H1 (cell line): ENCODE measurements around the gene KCNB1. TPM values are rescaled to one million over a fixed set of nuclear protein-coding genes. Genes with fewer than 3 reads are reported as not detected.

ENCODE experiments used
- CTCF ChIA-PET: fragments of 300-600 bp; sonication (Branson Sonifier 250); formaldehyde crosslinking; loops from one replicate; lab custom pipeline; 2021; ENCODE audit not compliant: partially characterized antibody; lab: Charles Lee
- POLR2A ChIA-PET: fragments of 300-600 bp; sonication (Branson Sonifier 250); formaldehyde crosslinking; loops from one replicate; lab custom pipeline; 2021; ENCODE audit warnings: inconsistent platforms; ENCODE audit not compliant: partially characterized antibody; lab: Charles Lee
- DNase-seq, 2 experiments: peaks; one replicate each; pipeline versions ENCODE4 v3.0.0 to v3.0.0-alpha.2; 2010 to 2022; ENCODE audit warnings: low spot score in 2 of 2, low read depth in 1 of 2, mixed read lengths in 1 of 2
- FAIRE-seq: peaks from 2 replicates; lab custom pipeline; 2011; peaks lifted over from hg19 to GRCh38; lab: Jason Lieb, UNC
- H2AFZ ChIP-seq: 2 replicates; pipeline ENCODE4 v1.8.1; 2012; ENCODE audit warnings: low read length, inconsistent platforms
- H2AK5ac ChIP-seq: 2 replicates; pipeline ENCODE4 v1.6.1; 2013; ENCODE audit warnings: low read depth, low read length
- H2BK120ac ChIP-seq: replicated peaks from 2 replicates; pipeline ENCODE3; 2013; ENCODE audit warnings: low read depth, low read length, inconsistent platforms
- H2BK12ac ChIP-seq: 2 replicates; pipeline ENCODE4 v1.6.1; 2013; ENCODE audit warnings: low read depth, low read length
- H2BK15ac ChIP-seq: 2 replicates; pipeline ENCODE4 v1.6.1; 2013; ENCODE audit warnings: low read length
- H2BK20ac ChIP-seq: 2 replicates; pipeline ENCODE4 v1.6.1; 2013; ENCODE audit warnings: low read length
- H2BK5ac ChIP-seq: 2 replicates; pipeline ENCODE4 v1.6.1; 2013; ENCODE audit warnings: low read depth, low read length
- H3K14ac ChIP-seq: 2 replicates; pipeline ENCODE4 v1.6.1; 2013; ENCODE audit warnings: inconsistent platforms; ENCODE audit not compliant: insufficient read length
- H3K18ac ChIP-seq: 2 replicates; pipeline ENCODE4 v1.6.1; 2013; ENCODE audit warnings: low read length; ENCODE audit errors: extremely low read depth
- H3K23ac ChIP-seq: 2 replicates; pipeline ENCODE4 v1.6.1; 2013; ENCODE audit warnings: inconsistent platforms; ENCODE audit not compliant: insufficient read length
- H3K23me2 ChIP-seq: 2 replicates; pipeline ENCODE4 v1.6.1; 2013; ENCODE audit warnings: low read depth, low read length
- H3K27ac ChIP-seq: 2 replicates; pipeline ENCODE4 v1.6.1; 2011; ENCODE audit warnings: low read depth, low read length, inconsistent platforms
- H3K27me3 ChIP-seq, 4 experiments: replicated peaks in 1 of 4; 1 replicate in 1 of 4; 2 replicates in 3 of 4; pipeline versions ENCODE4 v1.6.1 to v1.8.1; 2011 to 2013; ENCODE audit warnings: low read length in 3 of 4, mild to moderate bottlenecking in 3 of 4, inconsistent platforms in 2 of 4, mixed read lengths in 2 of 4, moderate library complexity in 1 of 4; ENCODE audit not compliant: control insufficient read depth in 3 of 4, insufficient read depth in 3 of 4; ENCODE audit errors: extremely low read depth in 1 of 4
- H3K36me3 ChIP-seq, 4 experiments: 2 replicates each; pipeline versions ENCODE4 v1.6.1 to v1.8.1; 2011 to 2013; ENCODE audit warnings: mild to moderate bottlenecking in 4 of 4, low read length in 3 of 4, moderate library complexity in 2 of 4, control low read depth in 1 of 4, inconsistent platforms in 1 of 4; ENCODE audit not compliant: insufficient read depth in 4 of 4, control insufficient read depth in 2 of 4
- H3K4ac ChIP-seq: replicated peaks from 2 replicates; pipeline ENCODE3; 2013; ENCODE audit warnings: low read length, low read depth, mixed read lengths, inconsistent platforms; ENCODE audit not compliant: insufficient read length
- H3K4me1 ChIP-seq, 4 experiments: replicated peaks in 1 of 4; 1 replicate in 1 of 4; 2 replicates in 3 of 4; pipeline versions ENCODE4 v1.6.1 to v1.8.1; 2011 to 2013; ENCODE audit warnings: low read length in 3 of 4, inconsistent platforms in 2 of 4, mixed read lengths in 1 of 4; ENCODE audit not compliant: insufficient read depth in 4 of 4, control insufficient read depth in 3 of 4
- H3K4me2 ChIP-seq, 2 experiments: 2 replicates each; pipeline versions ENCODE4 v1.6.1 to v1.8.1; 2011 to 2013; ENCODE audit warnings: low read depth in 2 of 2, low read length in 2 of 2, control low read depth in 1 of 2, inconsistent platforms in 1 of 2, mild to moderate bottlenecking in 1 of 2; ENCODE audit not compliant: insufficient read depth in 1 of 2
- H3K4me3 ChIP-seq, 4 experiments: fragments of 200-600, 300-600 bp in 1 of 4; sonication (generic), shearing (Covaris generic), sonication (Bioruptor Twin) in 1 of 4; 2 replicates each; pipeline versions ENCODE4 v1.5.1 to v1.8.1; 2011 to 2016; ENCODE audit warnings: low read length in 4 of 4, low read depth in 3 of 4, control low read depth in 2 of 4, inconsistent platforms in 2 of 4, mild to moderate bottlenecking in 2 of 4, mixed read lengths in 1 of 4, moderate library complexity in 1 of 4; ENCODE audit not compliant: insufficient read depth in 2 of 4; ENCODE audit errors: extremely low read depth in 1 of 4
- H3K56ac ChIP-seq: replicated peaks from 2 replicates; pipeline ENCODE3; 2013; ENCODE audit warnings: low read depth, mild to moderate bottlenecking, mixed read lengths, low read length, inconsistent platforms; ENCODE audit not compliant: insufficient read length
- H3K79me1 ChIP-seq: 2 replicates; pipeline ENCODE4 v1.6.1; 2013; ENCODE audit warnings: low read depth, low read length, control low read depth
- H3K79me2 ChIP-seq, 2 experiments: 2 replicates each; pipeline versions ENCODE4 v1.6.1 to v1.8.1; 2012 to 2013; ENCODE audit warnings: low read length in 2 of 2, mild to moderate bottlenecking in 2 of 2, inconsistent platforms in 1 of 2; ENCODE audit not compliant: insufficient read depth in 2 of 2, control insufficient read depth in 1 of 2
- H3K9ac ChIP-seq, 4 experiments: replicated peaks in 1 of 4; 1 replicate in 1 of 4; 2 replicates in 3 of 4; pipeline versions ENCODE4 v1.6.1 to v1.8.1; 2011 to 2013; ENCODE audit warnings: low read depth in 3 of 4, low read length in 3 of 4, control low read depth in 2 of 4, mild to moderate bottlenecking in 2 of 4, moderate library complexity in 2 of 4, inconsistent platforms in 1 of 4; ENCODE audit errors: extremely low read depth in 1 of 4
- H3K9me3 ChIP-seq, 2 experiments: 2 replicates each; pipeline versions ENCODE4 v1.6.1 to v1.8.1; 2012 to 2013; ENCODE audit warnings: mild to moderate bottlenecking in 2 of 2, moderate library complexity in 2 of 2, control low read depth in 1 of 2, inconsistent platforms in 1 of 2, low read depth in 1 of 2, low read length in 1 of 2, mixed read lengths in 1 of 2; ENCODE audit not compliant: insufficient read depth in 2 of 2
- H4K20me1 ChIP-seq, 2 experiments: replicated peaks in 1 of 2; 2 replicates each; pipeline versions ENCODE3 to v1.8.1; 2011 to 2013; ENCODE audit warnings: inconsistent platforms in 2 of 2, low read length in 2 of 2, mild to moderate bottlenecking in 1 of 2; ENCODE audit not compliant: insufficient read depth in 2 of 2, control insufficient read depth in 1 of 2
- H4K5ac ChIP-seq: 2 replicates; pipeline ENCODE4 v1.6.1; 2013; ENCODE audit warnings: low read length, low read depth, mixed read lengths, inconsistent platforms; ENCODE audit not compliant: insufficient read length
- H4K8ac ChIP-seq: 2 replicates; pipeline ENCODE4 v1.8.0; 2013; ENCODE audit warnings: mild to moderate bottlenecking, moderate library complexity, low read length, inconsistent platforms; ENCODE audit not compliant: insufficient read depth; ENCODE audit errors: extremely low read depth
- H4K91ac ChIP-seq: replicated peaks from 2 replicates; pipeline ENCODE3; 2013; ENCODE audit warnings: low read length, mixed read lengths, inconsistent platforms; ENCODE audit not compliant: insufficient read length
- BCL11A ChIP-seq, 2 experiments: IDR thresholded peaks; one replicate each; pipeline ENCODE4 v1.6.1; 2011; ENCODE audit warnings: low read depth in 2 of 2, low read length in 2 of 2, mild to moderate bottlenecking in 2 of 2
- CBX8 ChIP-seq: fragments of 300-800, 300-1000 bp; sonication (generic); IDR thresholded peaks from 2 replicates; pipeline ENCODE4 v1.7.1; 2016; ENCODE audit warnings: low read depth, low read length, borderline replicate concordance
- EP300 ChIP-seq, 2 experiments: IDR thresholded peaks; 1 replicate in 1 of 2; 2 replicates in 1 of 2; pipeline ENCODE4 v1.6.1; 2011 to 2012; ENCODE audit warnings: low read depth in 2 of 2, low read length in 2 of 2, mild to moderate bottlenecking in 2 of 2, borderline replicate concordance in 1 of 2, inconsistent platforms in 1 of 2, moderate library complexity in 1 of 2
- HDAC2 ChIP-seq, 2 experiments: fragments of 300-600 bp in 1 of 2; sonication (generic) in 1 of 2; IDR thresholded peaks; 2 replicates each; pipeline ENCODE4 v1.6.1; 2011 to 2012; ENCODE audit warnings: low read depth in 2 of 2, low read length in 2 of 2, mild to moderate bottlenecking in 2 of 2, moderate library complexity in 2 of 2, borderline replicate concordance in 1 of 2, inconsistent platforms in 1 of 2
- KDM5A ChIP-seq: fragments of 200-600 bp; IDR thresholded peaks from 2 replicates; pipeline ENCODE4 v1.7.1; 2012; ENCODE audit warnings: mild to moderate bottlenecking, low read length, inconsistent platforms, mixed read lengths
- RAD21 ChIP-seq, 2 experiments: IDR thresholded peaks in 1 of 2; conservative IDR thresholded peaks in 1 of 2; 2 replicates each; pipeline ENCODE4 v1.6.1; 2011; ENCODE audit warnings: low read depth in 2 of 2, low read length in 2 of 2, improper control_type of control experiment in 1 of 2, inconsistent platforms in 1 of 2, mild to moderate bottlenecking in 1 of 2, moderate library complexity in 1 of 2
- RNF2 ChIP-seq: fragments of 200-900, 300-1000 bp; sonication (generic); IDR thresholded peaks from 2 replicates; pipeline ENCODE4 v1.7.1; 2016; ENCODE audit warnings: borderline replicate concordance, low read depth, mild to moderate bottlenecking, antibody characterized with exemption, low read length; ENCODE audit not compliant: poor library complexity, severe bottlenecking; ENCODE audit errors: missing control alignments
- RXRA ChIP-seq: IDR thresholded peaks from 2 replicates; pipeline ENCODE4 v1.6.1; 2011; ENCODE audit warnings: low read depth, mild to moderate bottlenecking, low read length, moderate library complexity; ENCODE audit not compliant: insufficient read depth
- SIRT6 ChIP-seq: IDR thresholded peaks from one replicate; pipeline ENCODE4 v1.7.1; 2012; ENCODE audit warnings: low read length, inconsistent platforms
- TCF12 ChIP-seq: IDR thresholded peaks from 2 replicates; pipeline ENCODE4 v1.6.1; 2011; ENCODE audit warnings: low read depth, mild to moderate bottlenecking, low read length
- WGBS, 2 experiments: shearing (Covaris generic) in 1 of 2; methylation state at CpG; one replicate each; pipeline versions ENCODE4 v1.1.6 to v1.1.7; 2013 to 2015; ENCODE audit warnings: low lambda C conversion rate in 2 of 2, mixed read lengths in 2 of 2, inconsistent platforms in 1 of 2, low coverage in 1 of 2, missing lambda C conversion rate in 1 of 2; ENCODE audit not compliant: insufficient replicate concordance in 2 of 2, insufficient coverage in 1 of 2, insufficient read length in 1 of 2; ENCODE audit errors: extremely low coverage in 1 of 2, missing lambda C conversion rate in 1 of 2; 5-methylcytosine and 5-hydroxymethylcytosine counted together
- polyA plus RNA-seq, 7 experiments: library from polyadenylated mRNA; depleted of rRNA in 3 of 7; stranded (reverse) in 5 of 7; unstranded in 2 of 7; fragments of >200 nt in 5 of 7; fragments of 200-250 nt in 2 of 7; gene quantifications; 1 replicate in 5 of 7; 2 replicates in 1 of 7; 4 replicates in 1 of 7; pipeline versions ENCODE4 v1.2.1 to v1.2.3, GENCODE V29; 2011 to 2013; ENCODE audit warnings: missing spikeins in 2 of 7, mixed read lengths in 2 of 7
- total RNA-seq: library from RNA; stranded (reverse); fragmentation: NEBNext Ultra II Directional; extraction: Animal tissue kit (Norgen Biotek cat#: 25700); gene quantifications from 2 replicates; pipeline ENCODE4 v1.2.1, GENCODE V29; 2021
- TF ChIP-seq, protein P1 (sequence below): IDR thresholded peaks from 2 replicates; pipeline ENCODE4 v1.6.1; 2012; ENCODE audit warnings: low read length, inconsistent platforms

KCNB1 gene
- total and polyA plus RNA-seq, 2 of the 8 experiments (the other 6 are each of a cell fraction or from before 2014, with no cell fraction given): 0.58 to 0.67 TPM

DNA sequence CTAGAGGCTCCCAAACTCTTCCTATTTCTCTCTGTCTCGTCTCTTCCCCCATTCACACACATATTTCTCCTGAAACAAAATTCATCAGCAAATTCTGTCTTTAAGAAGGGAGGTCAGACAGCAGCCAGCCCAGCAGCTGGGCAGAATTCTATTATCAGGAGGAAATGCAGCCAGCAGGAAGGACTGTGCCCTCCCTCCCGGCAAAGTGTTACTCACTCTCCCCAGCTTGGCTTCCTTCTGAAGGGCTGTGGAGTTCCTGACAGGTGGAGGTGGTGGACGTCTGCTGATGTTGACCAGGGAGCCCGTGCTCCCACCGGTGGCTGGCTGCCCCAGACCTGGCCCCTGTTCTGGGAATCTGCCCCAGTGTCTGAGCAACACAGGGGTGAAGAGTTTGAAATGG, 37.3 kb downstream of the KCNB1 start:
- Histone ChIP-seq H3K4ac (no peak overlapping the region), H3K56ac (no peak overlapping the region), H3K23me2 (no peaks in the 10 kb centered on the region; the same call in 1 of the 2 replicates), H4K91ac (no peak overlapping the region), H3K14ac (no peak overlapping the region), H4K20me1 (no peaks in the 10 kb centered on the region), H4K8ac (no peak overlapping the region), H3K79me2 (no peaks in the 10 kb centered on the region), H2BK20ac (no peak overlapping the region), H2BK5ac (0 out of 2 replicates have a peak overlapping the region, but pooled peaks have one; percentile 12), H3K36me3 (no peaks in the 10 kb centered on the region), H2AFZ (no peak overlapping the region), H3K9me3 (no peaks in the 10 kb centered on the region), H3K27me3 (no peaks in the 10 kb centered on the region; a peak in 1 of 7 replicates), H3K4me3 (no peak overlapping the region), H3K18ac (no peak overlapping the region), H3K4me2 (no peak overlapping the region), H2BK120ac (no peak overlapping the region), H2AK5ac (no peak overlapping the region), H3K79me1 (no peaks in the 10 kb centered on the region), H2BK15ac (no peak overlapping the region), H2BK12ac (no peak overlapping the region), H3K4me1 (peaks cover 11 to 25% (median 15%) of the 10 kb centered on the region in 4 experiments), H3K27ac (no peak overlapping the region), H4K5ac (no peak overlapping the region), H3K9ac (no peak overlapping the region), H3K23ac (no peak overlapping the region)
- FAIRE-seq (no peak), DNase-seq (no peak)
- ChIA-PET CTCF (interaction anchor here (0.8 to 5.4 kb wide), 8 partner anchors 9 to 111 kb away, joined by 3 to 19 read pairs (median 5); partner anchors contain the start of gene KCNB1), POLR2A (no interaction called here)
- WGBS, 2 experiments: 56% methylated on average over 5 of the region's 5 CpGs; no CpG with 5 or more reads in 1 of the 2 experiments
- TF ChIP-seq SIRT6 (no peak), EP300 (IDR thresholded peaks at IDR 0.05; ENCODE audit: borderline replicate concordance in 1 of 2, low read depth in 2 of 2, low read length in 2 of 2) (no peak), HDAC2 (IDR thresholded peaks at IDR 0.05; ENCODE audit: borderline replicate concordance in 1 of 2, low read depth in 2 of 2, low read length in 2 of 2) (no peak), RNF2 (no peak), KDM5A (no peak), RAD21 (IDR thresholded peaks at IDR 0.05 in 1 of 2, conservative IDR thresholded peaks at IDR 0.05 in 1 of 2; ENCODE audit: low read depth in 2 of 2, low read length in 2 of 2) (no peak), RXRA (no peak), CBX8 (no peak), TCF12 (no peak), BCL11A (IDR thresholded peaks at IDR 0.05; ENCODE audit: low read depth in 2 of 2, low read length in 2 of 2) (no peak)
- TF ChIP-seq, protein P1, sequence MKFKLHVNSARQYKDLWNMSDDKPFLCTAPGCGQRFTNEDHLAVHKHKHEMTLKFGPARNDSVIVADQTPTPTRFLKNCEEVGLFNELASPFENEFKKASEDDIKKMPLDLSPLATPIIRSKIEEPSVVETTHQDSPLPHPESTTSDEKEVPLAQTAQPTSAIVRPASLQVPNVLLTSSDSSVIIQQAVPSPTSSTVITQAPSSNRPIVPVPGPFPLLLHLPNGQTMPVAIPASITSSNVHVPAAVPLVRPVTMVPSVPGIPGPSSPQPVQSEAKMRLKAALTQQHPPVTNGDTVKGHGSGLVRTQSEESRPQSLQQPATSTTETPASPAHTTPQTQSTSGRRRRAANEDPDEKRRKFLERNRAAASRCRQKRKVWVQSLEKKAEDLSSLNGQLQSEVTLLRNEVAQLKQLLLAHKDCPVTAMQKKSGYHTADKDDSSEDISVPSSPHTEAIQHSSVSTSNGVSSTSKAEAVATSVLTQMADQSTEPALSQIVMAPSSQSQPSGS: no peak
